ENCODE measurements around the gene TPPP. TPM values are rescaled to one million over a fixed set of nuclear protein-coding genes. Genes with fewer than 3 reads are reported as not detected.
"Not testable (repeated sequence)": the region's sequence is repeated elsewhere in the genome, so short reads cannot be mapped to it uniquely, and the experiment has no call there.

Gene TPPP
- total RNA-seq, 1 donor from 2014 or later: 2.2 TPM

- not testable (repeated sequence) for H2AFZ ChIP-seq (ENCODE audit: low read depth, low read length); H3K27me3 ChIP-seq (ENCODE audit: insufficient read depth, low read length); H3K9me3 ChIP-seq (ENCODE audit: insufficient read depth, low read depth, low read length); H3K27ac Mint-ChIP-seq (ENCODE audit: unreplicated experiment); FAIRE-seq; H3K4me1 ChIP-seq (ENCODE audit: insufficient read depth, low read length); DNase-seq (ENCODE audit: low read depth); H3K27ac ChIP-seq (ENCODE audit: low read depth, low read length); H3K36me3 Mint-ChIP-seq (ENCODE audit: low read depth, unreplicated experiment); H3K79me2 ChIP-seq (ENCODE audit: insufficient read depth, low read length); H3K9ac ChIP-seq (ENCODE audit: low read length); H3K4me3 Mint-ChIP-seq (ENCODE audit: unreplicated experiment); H3K36me3 ChIP-seq (ENCODE audit: insufficient read depth, low read length); H3K4me3 ChIP-seq (ENCODE audit: insufficient read depth, low read depth, low read length); H4K20me1 ChIP-seq (ENCODE audit: insufficient read depth, low read length); H3K9me3 Mint-ChIP-seq (ENCODE audit: unreplicated experiment); H3K4me1 Mint-ChIP-seq (ENCODE audit: low read depth, unreplicated experiment); H3K4me2 ChIP-seq (ENCODE audit: low read length)
- peaks cover 12% of the 10 kb centered on the region for H3K27me3 Mint-ChIP-seq (ENCODE audit: low read depth, unreplicated experiment)
Measured at GRCh38 chr5:680836-681235, 12.3 kb downstream of the TPPP start.

GRCh38 chr5:680118-680795 lies 12.9 kb downstream of the TPPP start:
- not testable (repeated sequence) for H3K9me3 Mint-ChIP-seq (ENCODE audit: unreplicated experiment); H4K20me1 ChIP-seq (ENCODE audit: insufficient read depth, low read length); H3K9ac ChIP-seq (ENCODE audit: low read length); DNase-seq (ENCODE audit: low read depth); FAIRE-seq; H3K36me3 ChIP-seq (ENCODE audit: insufficient read depth, low read length); H3K9me3 ChIP-seq (ENCODE audit: insufficient read depth, low read depth, low read length); H3K36me3 Mint-ChIP-seq (ENCODE audit: low read depth, unreplicated experiment); H3K27ac Mint-ChIP-seq (ENCODE audit: unreplicated experiment); H3K27me3 ChIP-seq (ENCODE audit: insufficient read depth, low read length); H3K27ac ChIP-seq (ENCODE audit: low read depth, low read length); H3K4me3 Mint-ChIP-seq (ENCODE audit: unreplicated experiment); H3K4me1 Mint-ChIP-seq (ENCODE audit: low read depth, unreplicated experiment); H3K4me2 ChIP-seq (ENCODE audit: low read length); H3K79me2 ChIP-seq (ENCODE audit: insufficient read depth, low read length); H2AFZ ChIP-seq (ENCODE audit: low read depth, low read length); H3K4me3 ChIP-seq (ENCODE audit: insufficient read depth, low read depth, low read length); H3K4me1 ChIP-seq (ENCODE audit: insufficient read depth, low read length)
- H3K27me3 Mint-ChIP-seq (ENCODE audit: low read depth, unreplicated experiment): peaks cover 12% of the 10 kb centered on the region

GRCh38 chr5:679166-679895 lies 13.8 kb downstream of the TPPP start:
- H3K27me3 Mint-ChIP-seq (ENCODE audit: low read depth, unreplicated experiment); H3K36me3 ChIP-seq (ENCODE audit: insufficient read depth, low read length); H3K27ac Mint-ChIP-seq (ENCODE audit: unreplicated experiment); FAIRE-seq; H3K9ac ChIP-seq (ENCODE audit: low read length); H3K9me3 Mint-ChIP-seq (ENCODE audit: unreplicated experiment); H3K9me3 ChIP-seq (ENCODE audit: insufficient read depth, low read depth, low read length); H2AFZ ChIP-seq (ENCODE audit: low read depth, low read length); H3K36me3 Mint-ChIP-seq (ENCODE audit: low read depth, unreplicated experiment); H3K4me1 ChIP-seq (ENCODE audit: insufficient read depth, low read length); H3K27me3 ChIP-seq (ENCODE audit: insufficient read depth, low read length); H3K4me3 ChIP-seq (ENCODE audit: insufficient read depth, low read depth, low read length); H3K4me3 Mint-ChIP-seq (ENCODE audit: unreplicated experiment); H4K20me1 ChIP-seq (ENCODE audit: insufficient read depth, low read length); H3K4me2 ChIP-seq (ENCODE audit: low read length); H3K4me1 Mint-ChIP-seq (ENCODE audit: low read depth, unreplicated experiment); DNase-seq (ENCODE audit: low read depth); H3K27ac ChIP-seq (ENCODE audit: low read depth, low read length); H3K79me2 ChIP-seq (ENCODE audit: insufficient read depth, low read length): not testable (repeated sequence)

GRCh38 chr5:678521-678920 lies 14.6 kb downstream of the TPPP start:
- not testable (repeated sequence) for H3K9me3 Mint-ChIP-seq (ENCODE audit: unreplicated experiment); H3K27ac Mint-ChIP-seq (ENCODE audit: unreplicated experiment); H3K27ac ChIP-seq (ENCODE audit: low read depth, low read length); H3K27me3 Mint-ChIP-seq (ENCODE audit: low read depth, unreplicated experiment); H3K4me2 ChIP-seq (ENCODE audit: low read length); FAIRE-seq; H3K9ac ChIP-seq (ENCODE audit: low read length); H3K4me1 ChIP-seq (ENCODE audit: insufficient read depth, low read length); H2AFZ ChIP-seq (ENCODE audit: low read depth, low read length); H3K27me3 ChIP-seq (ENCODE audit: insufficient read depth, low read length); H4K20me1 ChIP-seq (ENCODE audit: insufficient read depth, low read length); H3K79me2 ChIP-seq (ENCODE audit: insufficient read depth, low read length); H3K4me3 Mint-ChIP-seq (ENCODE audit: unreplicated experiment); H3K9me3 ChIP-seq (ENCODE audit: insufficient read depth, low read depth, low read length); H3K4me1 Mint-ChIP-seq (ENCODE audit: low read depth, unreplicated experiment); H3K4me3 ChIP-seq (ENCODE audit: insufficient read depth, low read depth, low read length); H3K36me3 ChIP-seq (ENCODE audit: insufficient read depth, low read length); DNase-seq (ENCODE audit: low read depth); H3K36me3 Mint-ChIP-seq (ENCODE audit: low read depth, unreplicated experiment)

Measured in astrocyte (in vitro differentiated cells and primary cell).